HG03097 (cell line): Measurements from ENCODE around the gene THSD7B.
"Not testable (repeated sequence)": the region's sequence is repeated elsewhere in the genome, so short reads cannot be mapped to it uniquely, and the experiment has no call there.

Experiments
- ATAC-seq: cut with Tn5 transposase; IDR thresholded peaks from one replicate; pipeline ENCODE4 v1.9.1; 2021; ENCODE audit not compliant: unreplicated experiment, low FRiP score

Gene THSD7B

DNA sequence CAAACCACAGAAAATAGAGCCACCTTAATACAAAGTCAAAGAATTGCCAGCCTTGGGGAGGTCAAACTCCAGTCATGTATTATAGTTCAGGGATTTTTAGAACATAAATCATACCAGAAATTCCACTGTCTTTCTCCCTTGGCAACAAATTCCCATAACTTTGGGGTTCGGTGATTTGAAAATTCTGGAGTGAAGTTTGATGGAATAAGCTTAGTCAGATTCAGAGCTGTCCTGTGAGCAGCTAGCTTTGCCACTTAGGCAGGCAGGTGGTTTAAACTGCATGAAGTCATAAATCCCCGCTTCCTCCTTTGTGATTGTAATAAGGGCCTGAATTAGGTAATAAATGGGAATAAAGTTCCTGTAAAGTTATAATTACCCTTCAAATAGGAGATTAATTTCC lies 741.9 kb downstream of the THSD7B start:
- no peak for ATAC-seq

DNA sequence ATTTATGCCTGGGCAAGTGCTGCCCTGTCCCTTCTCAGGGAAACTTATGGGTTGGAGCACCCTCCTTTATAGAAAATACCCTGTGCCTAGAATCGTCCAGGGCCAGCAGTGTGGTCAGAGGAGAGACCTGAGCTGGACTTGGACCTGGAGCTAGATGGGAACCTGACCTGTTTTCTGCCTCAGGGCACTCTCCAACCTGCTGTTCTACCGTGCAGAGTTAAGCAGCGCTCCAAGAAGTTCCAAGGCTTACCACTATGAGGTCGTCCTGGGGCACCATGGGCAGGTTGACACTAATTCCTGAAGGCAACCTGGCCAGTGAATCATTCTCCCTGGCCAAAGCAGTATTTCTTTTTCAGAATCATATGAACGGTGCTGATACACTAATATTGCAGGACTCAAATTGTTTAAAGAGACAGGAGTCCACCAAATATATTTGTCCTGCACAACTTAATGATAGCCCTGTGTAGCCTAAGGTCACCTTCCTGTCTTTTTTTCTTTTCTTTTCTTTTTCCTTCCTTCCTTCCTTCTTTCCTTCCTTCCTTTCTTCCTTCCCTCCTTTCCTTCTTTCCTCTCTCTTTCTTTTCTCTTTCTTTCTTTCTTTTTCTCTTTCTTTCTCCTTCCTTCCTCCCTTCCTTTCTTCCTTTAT lies 743.5 kb downstream of the THSD7B start:
- ATAC-seq = no peak

DNA sequence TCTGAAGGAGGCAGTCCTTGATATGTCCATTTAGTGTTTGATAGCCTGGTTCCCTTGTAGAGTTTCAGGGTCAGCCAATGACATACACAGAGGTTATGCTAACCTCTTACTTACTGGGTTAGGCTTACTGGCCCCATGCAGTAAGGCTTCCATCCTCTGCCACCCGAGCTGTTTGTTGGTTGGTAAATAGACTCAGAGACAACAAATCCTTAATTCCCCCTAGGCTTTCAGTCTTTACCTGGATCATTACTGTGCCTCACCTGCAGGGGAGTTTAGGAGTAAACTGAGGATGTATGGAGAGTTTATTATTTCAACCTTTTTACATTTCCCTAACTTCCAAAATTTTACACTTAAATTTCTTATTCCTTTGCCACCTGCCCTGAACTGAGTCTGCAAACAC lies 746.2 kb downstream of the THSD7B start:
- ATAC-seq = no peak

DNA sequence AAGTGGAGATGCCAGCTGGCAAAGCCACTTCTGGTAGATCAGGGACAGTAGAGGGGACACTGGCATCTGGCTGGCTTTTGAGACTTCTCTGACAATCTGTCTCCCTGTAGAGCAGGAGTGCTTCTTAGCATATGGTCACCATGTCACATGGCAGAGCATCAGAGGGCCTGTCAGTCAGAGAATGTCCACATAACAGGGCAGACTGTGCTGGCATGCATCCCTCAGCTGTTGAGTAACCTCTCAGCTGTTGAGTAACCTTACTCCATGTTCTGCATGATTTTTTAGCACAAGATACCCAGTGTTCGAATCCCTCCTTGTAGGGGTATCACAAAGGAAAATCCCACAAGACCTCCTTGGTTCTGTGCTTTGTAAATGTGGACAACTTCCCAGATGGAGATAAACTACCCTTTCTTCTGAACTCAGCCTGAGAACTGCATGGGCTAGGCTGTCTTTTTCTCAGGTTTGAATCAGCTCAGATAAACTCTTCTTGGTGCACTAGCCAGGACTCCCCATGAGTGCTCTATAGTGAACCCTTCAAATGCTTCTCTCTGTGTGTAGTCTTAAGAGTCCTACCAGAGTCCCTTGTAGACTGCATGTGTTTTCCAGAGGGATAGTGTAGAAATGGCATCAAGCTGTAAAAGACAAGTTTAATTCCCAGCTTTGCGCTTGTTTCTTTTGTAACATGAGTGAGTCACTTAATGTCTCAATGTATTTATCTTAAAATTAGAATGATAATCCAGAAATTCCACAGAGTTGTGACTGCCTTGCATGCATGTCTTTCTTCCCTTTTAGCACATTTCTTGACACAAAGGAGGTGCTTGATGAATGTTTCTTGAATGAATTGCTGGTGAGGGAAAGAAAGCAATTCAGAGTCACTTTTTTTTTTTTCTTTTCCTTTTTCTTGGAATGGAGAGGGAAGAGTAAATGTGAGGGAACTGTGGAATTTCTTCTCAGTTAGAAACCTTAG lies 756.6 kb downstream of the THSD7B start:
- ATAC-seq = no peak

DNA sequence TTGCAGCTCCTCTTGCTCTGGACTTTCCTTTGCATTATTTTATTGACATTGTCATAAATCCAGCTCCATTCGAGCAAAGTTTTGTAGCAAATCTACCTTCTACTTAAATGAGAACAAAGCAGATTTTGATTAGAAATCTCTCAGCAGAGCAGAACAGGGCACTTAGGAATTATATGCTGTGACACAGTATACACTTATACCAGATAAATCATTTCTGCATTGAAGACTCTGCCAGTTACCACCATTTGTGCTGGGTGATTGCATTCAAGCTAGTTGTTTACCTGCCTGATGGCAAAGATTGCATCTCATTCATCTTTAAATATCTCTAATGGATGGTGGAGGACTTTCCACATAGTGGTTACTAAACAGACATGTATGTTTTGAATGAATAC lies 757.3 kb downstream of the THSD7B start:
- ATAC-seq = no peak

DNA sequence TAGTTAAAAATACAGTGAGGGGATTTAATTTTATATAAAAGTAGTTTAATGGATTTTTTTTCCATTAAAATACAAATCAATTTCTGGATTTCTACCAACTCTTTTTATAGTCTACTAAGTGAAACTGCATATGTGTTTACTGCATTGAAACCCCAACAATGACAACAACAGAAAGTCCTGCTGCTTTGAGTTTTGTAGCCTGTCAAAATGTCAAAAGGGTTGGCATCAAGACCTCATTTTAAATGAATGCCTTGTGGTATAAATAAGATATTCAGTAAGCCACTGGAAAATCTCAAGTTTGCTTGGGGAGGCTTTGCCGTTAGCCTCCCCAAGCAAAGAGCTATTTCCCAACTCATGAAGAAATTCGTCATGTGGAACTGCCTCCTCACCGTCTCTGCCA lies 758.6 kb downstream of the THSD7B start:
- ATAC-seq = no peak

DNA sequence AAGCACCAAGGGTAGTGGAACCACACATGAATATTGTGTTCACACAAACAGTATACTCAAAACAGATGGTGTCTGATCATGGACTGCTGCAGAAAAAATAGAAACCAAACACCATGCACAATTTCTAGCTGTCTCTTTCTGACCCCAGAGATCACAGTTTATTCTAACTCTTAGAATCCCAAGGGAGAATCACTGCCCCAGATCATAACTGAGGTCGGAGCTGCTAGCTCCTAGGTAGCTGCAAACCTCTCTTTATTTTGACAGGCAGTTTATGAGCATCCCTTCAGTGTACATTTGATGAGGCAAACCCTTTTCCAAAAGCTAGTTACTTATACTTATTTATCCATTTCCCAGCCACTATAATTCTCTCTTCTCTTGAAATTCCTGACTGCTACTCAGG lies 759.8 kb downstream of the THSD7B start:
- no peak for ATAC-seq

DNA sequence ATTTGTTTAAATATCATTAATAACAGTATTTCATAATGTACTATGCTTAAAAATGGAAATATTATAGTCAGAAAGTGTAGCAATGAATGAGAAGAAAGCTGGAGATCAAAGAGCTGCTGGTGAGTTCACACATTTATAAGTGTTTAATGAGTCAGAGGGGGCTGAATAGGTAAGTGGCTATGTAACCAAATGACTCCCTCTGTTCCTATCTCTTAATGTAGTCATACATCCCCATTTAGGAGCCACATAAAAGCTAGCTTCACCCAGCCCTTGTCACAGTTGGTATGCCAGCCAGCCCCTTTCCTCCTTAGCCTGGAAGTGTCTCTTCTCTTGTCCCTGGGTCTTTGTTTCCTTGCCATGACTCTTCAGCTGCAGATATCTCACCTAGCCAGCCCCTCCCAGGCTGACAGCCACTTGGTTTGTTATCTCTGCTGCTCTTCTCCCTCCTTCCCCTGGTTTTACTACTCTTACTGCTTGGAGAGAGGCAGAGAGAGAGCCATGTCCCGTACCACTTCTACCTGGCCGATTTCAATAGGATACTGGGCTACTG lies 760.4 kb downstream of the THSD7B start:
- ATAC-seq = no peak

DNA sequence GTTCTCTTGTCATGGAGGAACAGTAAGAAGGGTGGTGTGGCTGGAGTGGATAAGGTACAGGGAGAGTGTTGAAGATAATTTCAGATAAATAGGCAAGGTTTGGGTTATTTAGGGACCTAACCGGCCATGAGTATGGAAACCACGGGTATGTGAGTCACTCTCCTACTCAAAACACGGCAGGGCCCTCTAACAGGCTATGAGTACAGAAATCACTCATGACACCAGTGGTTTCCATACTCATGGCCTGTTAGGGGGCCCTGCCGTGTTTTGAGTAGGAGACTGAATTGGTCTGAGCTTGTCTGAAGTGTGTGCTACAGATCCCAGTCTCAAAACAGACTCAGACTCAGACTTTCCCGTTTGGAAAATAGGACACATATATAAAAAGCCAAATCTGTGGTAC lies 770.6 kb downstream of the THSD7B start:
- no peak for ATAC-seq

DNA sequence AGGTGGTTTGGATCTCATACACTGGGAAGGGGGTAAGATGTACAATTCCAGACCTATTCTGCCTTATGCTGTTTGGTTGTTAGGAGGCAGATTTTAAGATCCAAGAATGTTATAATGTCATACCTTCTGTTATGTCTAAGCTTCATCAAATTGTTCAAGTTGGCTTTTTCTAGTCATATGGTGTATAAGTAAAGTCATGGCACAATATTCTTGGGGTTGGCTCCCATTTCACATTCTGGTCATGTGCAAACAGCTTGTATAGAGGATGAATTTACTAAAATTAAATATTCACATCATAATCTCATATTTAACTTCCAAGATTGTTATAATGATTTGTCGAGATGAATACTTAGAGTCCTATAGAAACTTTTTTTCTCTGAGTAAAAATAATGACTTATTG lies 774.0 kb downstream of the THSD7B start:
- no peak for ATAC-seq

DNA sequence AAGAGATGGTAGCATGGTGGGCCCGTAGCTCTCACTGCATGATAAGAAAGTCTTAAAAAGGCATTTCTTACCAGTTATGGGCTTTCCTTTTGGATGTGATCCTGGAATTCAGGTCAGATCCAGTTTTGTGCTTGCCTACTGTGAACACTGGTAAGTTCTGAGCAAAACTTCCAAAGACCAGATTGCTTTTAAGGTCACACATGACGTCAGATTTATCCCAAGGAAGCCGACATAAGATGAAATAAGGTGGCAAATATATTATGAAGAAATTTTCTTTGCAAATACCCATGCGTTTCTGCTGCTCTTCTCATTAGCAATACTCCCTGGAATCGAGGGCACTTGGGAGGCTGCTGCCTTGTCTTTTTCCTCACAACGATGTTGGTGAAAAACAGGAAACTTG lies 782.5 kb downstream of the THSD7B start:
- no peak for ATAC-seq

DNA sequence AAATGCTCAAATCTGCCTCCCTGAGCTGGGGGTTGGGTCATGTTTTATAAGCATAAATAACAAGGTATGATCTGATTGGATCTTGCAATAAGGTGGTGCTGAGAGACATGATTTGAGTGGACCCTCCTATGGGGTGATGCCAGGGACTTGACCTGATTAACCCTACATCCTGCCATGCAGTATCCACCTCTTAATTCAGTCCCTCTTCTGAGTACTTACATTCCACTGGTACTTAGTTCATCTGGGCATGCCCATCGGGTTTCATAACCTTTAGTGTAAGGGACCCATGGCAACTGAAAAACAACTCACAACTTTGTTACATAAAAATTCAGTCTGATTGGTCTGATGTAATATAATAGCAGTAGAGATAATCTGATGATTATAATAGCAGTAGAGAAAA lies 801.0 kb downstream of the THSD7B start:
- no peak for ATAC-seq

DNA sequence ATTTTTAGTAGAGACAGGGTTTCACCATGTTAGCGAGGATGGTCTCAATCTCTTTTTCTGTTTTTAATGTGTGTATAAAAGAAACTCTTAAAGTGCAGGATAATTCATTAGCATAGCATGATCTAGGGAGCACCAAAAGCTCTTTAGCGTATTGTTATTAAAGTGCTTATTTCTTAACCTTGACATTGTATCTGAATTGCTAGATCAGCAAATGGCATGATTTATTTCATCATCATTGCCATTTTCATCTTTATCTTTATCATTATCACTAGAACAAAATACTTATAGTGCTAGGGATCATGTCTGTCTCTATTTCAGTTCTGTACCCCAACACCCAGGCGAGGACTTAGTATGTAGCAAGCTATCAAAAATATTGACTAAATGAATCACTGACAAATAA lies 805.1 kb downstream of the THSD7B start:
- no peak for ATAC-seq

DNA sequence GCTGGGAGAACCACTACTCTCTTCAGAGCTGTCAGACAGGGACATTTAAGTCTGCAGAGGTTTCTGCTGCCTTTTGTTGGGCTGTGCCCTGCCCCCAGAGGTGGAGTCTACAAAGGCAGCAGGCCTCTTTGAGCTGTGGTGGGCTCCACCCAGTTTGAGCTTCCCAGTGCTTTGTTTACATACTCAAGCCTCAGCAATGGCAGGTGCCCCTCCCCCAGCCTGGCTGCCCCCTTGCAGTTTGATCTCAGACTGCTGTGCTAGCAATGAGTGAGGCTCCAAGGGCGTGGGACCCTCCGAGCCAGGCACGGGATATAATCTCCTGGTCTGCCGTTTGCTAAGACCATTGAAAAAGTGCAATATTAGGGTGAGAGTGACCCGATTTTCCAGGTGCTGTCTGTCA lies 822.5 kb downstream of the THSD7B start:
- not testable (repeated sequence) for ATAC-seq

DNA sequence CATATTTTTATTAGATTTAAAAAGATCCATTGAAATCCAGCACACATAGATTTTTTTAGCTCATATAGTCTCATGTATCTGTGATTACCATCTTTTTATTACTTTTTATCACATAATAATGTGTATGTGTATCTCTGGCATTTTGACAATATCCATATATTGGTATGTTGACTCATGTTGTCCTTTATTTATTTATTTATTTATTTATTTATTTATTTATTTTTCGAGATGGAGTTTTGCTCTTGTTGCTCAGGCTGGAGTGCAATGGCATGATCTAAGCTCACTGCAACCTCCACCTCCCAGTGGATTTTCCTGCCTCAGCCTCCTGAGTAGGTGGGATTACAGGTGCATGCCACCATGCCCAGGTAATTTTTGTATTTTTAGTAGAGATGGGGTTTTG lies 823.2 kb downstream of the THSD7B start:
- not testable (repeated sequence) for ATAC-seq

DNA sequence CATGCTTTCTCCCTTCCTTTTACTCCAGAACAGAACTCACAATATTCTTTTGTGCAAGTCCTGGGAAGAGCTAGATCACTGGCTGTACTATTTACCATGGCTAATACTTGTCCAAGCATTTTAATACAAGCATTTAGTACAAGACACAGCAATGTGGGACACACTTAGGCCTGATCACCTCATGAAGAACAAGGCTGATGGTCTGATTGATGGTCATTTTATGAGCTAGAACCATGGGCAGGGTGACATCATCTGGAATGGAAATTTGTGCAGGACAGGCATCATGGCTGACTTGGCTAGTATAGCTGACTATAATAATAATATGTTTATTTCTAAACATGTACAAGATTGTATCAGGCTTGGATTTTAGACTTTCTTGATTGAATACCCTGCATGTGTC lies 824.8 kb downstream of the THSD7B start:
- no peak for ATAC-seq

DNA sequence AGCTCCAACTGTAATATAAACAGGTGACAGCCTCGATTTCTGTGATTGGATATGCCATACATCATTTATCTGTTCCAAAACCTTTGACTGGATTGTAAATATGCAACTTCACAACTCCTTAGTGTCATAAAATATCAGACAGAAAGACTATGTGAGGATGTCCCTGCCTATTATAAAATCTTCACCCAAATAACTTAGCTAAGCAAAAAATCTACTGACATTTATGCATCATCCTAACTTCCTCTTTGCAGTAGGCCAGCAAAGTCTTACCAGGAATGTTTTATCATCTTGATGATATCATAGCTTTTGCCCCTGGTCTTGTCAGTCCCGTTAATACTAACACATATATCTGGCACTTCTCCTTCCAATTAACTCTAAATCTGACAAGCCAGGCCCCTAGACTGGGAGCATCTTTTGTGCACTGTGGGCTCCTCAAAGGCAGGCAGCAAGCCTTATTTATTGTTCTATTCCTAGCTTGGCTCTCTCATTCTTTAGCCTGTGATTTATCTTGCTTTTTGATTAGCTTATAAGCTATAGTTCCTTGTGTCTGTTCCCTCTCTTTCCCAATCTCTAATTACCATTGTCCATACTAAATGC lies 842.5 kb downstream of the THSD7B start:
- ATAC-seq = no peak

DNA sequence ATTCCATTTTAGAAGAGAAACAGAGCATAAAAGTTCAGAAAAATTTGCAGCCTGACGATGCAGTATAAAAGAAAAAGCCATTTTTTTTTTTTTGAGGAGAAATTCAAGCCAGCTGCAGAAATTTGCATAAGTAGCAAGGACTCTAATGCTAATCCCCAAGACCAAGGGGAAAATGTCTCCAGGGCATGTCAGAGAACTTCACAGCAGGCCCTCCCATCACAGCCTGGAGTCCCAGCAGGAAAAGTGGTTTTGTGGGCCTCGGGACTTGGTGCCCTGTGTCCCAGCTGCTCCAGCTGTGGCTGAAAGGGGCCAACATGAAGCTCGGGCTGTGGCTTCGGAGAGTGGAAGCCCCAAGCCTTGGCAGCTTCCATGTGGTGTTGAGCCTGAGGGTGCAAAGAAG lies 873.6 kb downstream of the THSD7B start:
- no peak for ATAC-seq

DNA sequence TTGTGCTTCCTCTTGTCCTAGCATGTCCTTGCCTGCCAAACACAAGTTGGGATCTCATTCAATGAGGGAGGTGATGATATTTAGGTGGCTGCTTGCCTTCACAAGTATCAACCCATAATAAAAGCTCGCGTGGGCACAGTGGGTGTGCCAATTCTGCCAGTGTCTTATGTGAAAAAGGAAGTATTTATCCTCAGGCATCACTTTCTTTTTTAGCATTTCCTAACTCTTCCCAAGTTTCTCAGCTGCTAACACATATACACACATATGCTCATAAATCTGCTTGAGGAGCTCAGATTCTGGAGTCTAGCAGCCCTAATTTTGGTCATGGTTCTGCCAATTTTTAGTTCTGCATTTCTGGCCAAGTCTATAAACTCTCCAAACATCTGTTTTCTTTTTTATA lies 879.4 kb downstream of the THSD7B start:
- no peak for ATAC-seq

DNA sequence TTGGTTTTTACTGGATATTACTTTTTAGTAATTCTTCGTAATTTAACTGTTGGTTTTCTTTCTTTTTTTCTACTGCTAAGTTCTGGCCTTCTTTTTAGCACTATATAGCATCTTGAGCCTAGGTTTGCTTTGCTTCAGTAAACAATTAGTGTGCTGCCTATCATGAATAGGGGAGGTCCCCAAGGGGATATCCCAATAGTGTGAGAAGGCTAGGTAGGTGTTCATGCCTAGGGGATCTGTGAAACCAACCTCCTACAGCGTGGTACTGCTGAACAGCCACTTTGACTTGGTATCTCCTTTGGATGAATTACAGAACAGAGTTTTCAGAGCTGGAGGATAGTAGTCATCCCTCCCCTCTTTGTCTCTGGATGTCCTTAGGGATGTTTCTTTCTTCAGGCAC lies 888.7 kb downstream of the THSD7B start:
- ATAC-seq = no peak

DNA sequence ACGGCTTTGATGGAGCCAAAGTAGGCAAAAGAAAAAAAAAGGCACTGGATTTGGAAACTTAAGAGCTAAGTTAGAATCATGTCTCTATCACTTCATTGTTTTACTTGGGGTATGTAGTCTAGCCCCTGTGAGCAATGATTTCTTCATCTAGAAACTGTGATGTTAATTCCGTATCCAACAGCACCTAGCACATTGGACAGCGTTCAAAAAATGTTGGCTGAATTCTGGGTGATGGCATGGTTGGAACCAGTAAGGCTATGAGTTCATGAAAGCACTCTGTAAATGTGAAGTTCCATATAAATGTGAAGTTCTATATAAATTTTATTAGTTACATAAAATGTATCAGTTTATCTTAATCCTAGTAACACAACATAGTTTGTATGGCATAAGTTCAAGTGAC lies 890.5 kb downstream of the THSD7B start:
- no peak for ATAC-seq
